Peyer's patch (tissue), 4 donors: Measurements from ENCODE around the gene MYO15A.

ENCODE experiments used
- POLR2A ChIP-seq, 2 donors: fragments of 450-650 bp; IDR thresholded peaks; one replicate each; pipeline ENCODE4 v1.5.1; 2017; ENCODE audit warnings: antibody characterized with exemption in 2 of 2, mild to moderate bottlenecking in 2 of 2, moderate library complexity in 2 of 2
- TF ChIP-seq, protein P1 (sequence below), 6 experiments: fragments of 450-650 bp in 4 of 6; fragments of 200-600 bp in 2 of 6; sonication (generic) in 1 of 6; IDR thresholded peaks; one replicate each; pipeline ENCODE4 v1.5.1; 2017 to 2019; ENCODE audit warnings: antibody characterized with exemption in 6 of 6, mild to moderate bottlenecking in 3 of 6, moderate library complexity in 1 of 6

DNA sequence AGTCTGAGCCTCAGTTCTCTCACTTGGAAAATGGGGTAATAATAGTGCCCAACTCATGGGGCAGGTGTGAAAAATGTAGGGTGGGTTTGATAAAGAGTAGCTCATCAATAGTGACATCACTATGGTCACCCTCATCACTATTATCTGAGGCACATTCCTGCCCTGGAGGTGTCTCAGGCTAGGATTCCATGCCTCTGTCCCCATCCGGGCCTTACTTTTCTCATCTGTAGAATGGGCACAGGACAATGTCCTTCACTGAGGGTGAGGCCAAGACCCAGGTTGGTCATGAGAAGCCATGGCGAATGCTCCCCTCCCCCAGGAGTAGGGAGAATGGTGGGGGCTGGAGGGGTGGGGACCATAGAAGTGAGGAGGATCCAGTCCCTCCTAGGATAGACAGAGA is 30.5 kb downstream of the MYO15A start:
- TF ChIP-seq, protein P1, sequence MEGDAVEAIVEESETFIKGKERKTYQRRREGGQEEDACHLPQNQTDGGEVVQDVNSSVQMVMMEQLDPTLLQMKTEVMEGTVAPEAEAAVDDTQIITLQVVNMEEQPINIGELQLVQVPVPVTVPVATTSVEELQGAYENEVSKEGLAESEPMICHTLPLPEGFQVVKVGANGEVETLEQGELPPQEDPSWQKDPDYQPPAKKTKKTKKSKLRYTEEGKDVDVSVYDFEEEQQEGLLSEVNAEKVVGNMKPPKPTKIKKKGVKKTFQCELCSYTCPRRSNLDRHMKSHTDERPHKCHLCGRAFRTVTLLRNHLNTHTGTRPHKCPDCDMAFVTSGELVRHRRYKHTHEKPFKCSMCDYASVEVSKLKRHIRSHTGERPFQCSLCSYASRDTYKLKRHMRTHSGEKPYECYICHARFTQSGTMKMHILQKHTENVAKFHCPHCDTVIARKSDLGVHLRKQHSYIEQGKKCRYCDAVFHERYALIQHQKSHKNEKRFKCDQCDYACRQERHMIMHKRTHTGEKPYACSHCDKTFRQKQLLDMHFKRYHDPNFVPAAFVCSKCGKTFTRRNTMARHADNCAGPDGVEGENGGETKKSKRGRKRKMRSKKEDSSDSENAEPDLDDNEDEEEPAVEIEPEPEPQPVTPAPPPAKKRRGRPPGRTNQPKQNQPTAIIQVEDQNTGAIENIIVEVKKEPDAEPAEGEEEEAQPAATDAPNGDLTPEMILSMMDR (IDR thresholded peaks at IDR 0.05): no peak
- no peak for TF ChIP-seq POLR2A (IDR thresholded peaks at IDR 0.05)
